Testis (tissue), 3 donors: ENCODE data around the gene FAM171A2. TPM values are rescaled to one million over a fixed set of nuclear protein-coding genes. Genes with fewer than 3 reads are reported as not detected.
"Not testable (repeated sequence)": the region's sequence is repeated elsewhere in the genome, so short reads cannot be mapped to it uniquely, and the experiment has no call there.

Experiments used
- DNase-seq: peaks from one replicate; pipeline ENCODE4 v3.0.0-alpha.2; 2019
- H3K27ac ChIP-seq, 2 donors: fragments of 200-600 bp; sonication (generic); one replicate each; pipeline ENCODE4 v1.5.1; 2019
- H3K27me3 ChIP-seq: fragments of 200-600 bp; sonication (generic); one replicate; pipeline ENCODE4 v1.5.1; 2019
- H3K36me3 ChIP-seq: fragments of 200-600 bp; sonication (generic); one replicate; pipeline ENCODE4 v1.5.1; 2017; ENCODE audit warnings: low read depth; ENCODE audit errors: missing control alignments
- H3K4me1 ChIP-seq: fragments of 200-600 bp; sonication (generic); one replicate; pipeline ENCODE4 v1.5.1; 2019
- H3K4me3 ChIP-seq, 2 donors: fragments of 200-600 bp; sonication (generic); one replicate each; pipeline ENCODE4 v1.5.1; 2017 to 2019
- H3K9me3 ChIP-seq: fragments of 200-600 bp; sonication (generic); one replicate; pipeline ENCODE4 v1.5.1; 2017
- CTCF ChIP-seq, 3 experiments: fragments of 450-650 bp in 2 of 3; fragments of 200-600 bp in 1 of 3; sonication (generic) in 1 of 3; IDR thresholded peaks; one replicate each; pipeline ENCODE4 v1.5.1; 2016 to 2019; ENCODE audit warnings: antibody characterized with exemption in 3 of 3, mild to moderate bottlenecking in 2 of 3, moderate library complexity in 1 of 3
- POLR2A ChIP-seq: fragments of 450-650 bp; IDR thresholded peaks from one replicate; pipeline ENCODE4 v1.6.1; 2017; ENCODE audit warnings: antibody characterized with exemption, mild to moderate bottlenecking, moderate library complexity
- WGBS, 2 donors: methylation state at CpG; one replicate each; pipeline ENCODE4 v1.1.5; 2018; 5-methylcytosine and 5-hydroxymethylcytosine counted together
- intact Hi-C: fragments of 100-400 bp; cut with DNase I; formaldehyde crosslinking; loops from one replicate; pipeline ENCODE4 v1.15.1; 2023; ENCODE audit warnings: low total_unique reads
- polyA plus RNA-seq: library from polyadenylated mRNA; stranded (reverse); fragments of 350-450 nt; fragmentation: Illumina TruSeq; extraction: RNeasy Lipid Tissue Mini Kit (QIAGEN cat#74804); gene quantifications from one replicate; pipeline ENCODE4 v1.2.3, GENCODE V29; 2014; ENCODE audit warnings: low read depth, low replicate concordance; ENCODE audit not compliant: insufficient read depth
- total RNA-seq, 2 donors: library from RNA; depleted of rRNA; stranded (reverse); fragments of >200 nt; gene quantifications; one replicate each; pipeline ENCODE4 v1.2.3, GENCODE V29; 2016

Gene FAM171A2
- total and polyA plus RNA-seq, 3 donors from 2014 or later, result 1.3 to 3.6 (median 2.0) TPM

GRCh38 chr17:44346064-44346844, 17.4 kb downstream of the FAM171A2 start:
- Histone ChIP-seq H3K4me1 (peaks cover 4% of the 10 kb centered on the region), H3K27me3 (no peaks in the 10 kb centered on the region), H3K36me3 (no peaks in the 10 kb centered on the region), H3K4me3 (peak overlapping the region; percentile 69 to 75), H3K27ac (peak overlapping the region in 1 of 2 donors; percentile 82), H3K9me3 (no peaks in the 10 kb centered on the region)
- WGBS, 2 donors, result 67 to 100% methylated on average over 3 to 13 of the region's 13 CpGs
- TF ChIP-seq CTCF (IDR thresholded peaks at IDR 0.05), result no peak
- TF ChIP-seq POLR2A, result no peak
- no peak for DNase-seq
- intact Hi-C loops, result no loop called here

- WGBS, 2 donors, result 1 to 2% methylated on average over 11 to 21 of the region's 21 CpGs
- Histone ChIP-seq H3K27ac (peak overlapping the region; percentile 12 to 82), H3K4me3 (peak overlapping the region; percentile 69 to 75), H3K9me3 (no peaks in the 10 kb centered on the region), H3K27me3 (no peaks in the 10 kb centered on the region), H3K4me1 (peaks cover 4% of the 10 kb centered on the region), H3K36me3 (no peaks in the 10 kb centered on the region)
- TF ChIP-seq CTCF (IDR thresholded peaks at IDR 0.05) (peak in 2 of 3 experiments; percentile 16 to 37), POLR2A (no peak)
- DNase-seq, result peak; percentile 60
- intact Hi-C loops, result no loop called here
These were observed 18.1 kb downstream of the FAM171A2 start for GRCh38 chr17:44345454-44346026.

- Histone ChIP-seq H3K4me3 (peak within 1 kb of the TSS; percentile 69 to 75), H3K36me3 (no peaks in the 10 kb centered on the region), H3K27me3 (no peaks in the 10 kb centered on the region), H3K9me3 (no peaks in the 10 kb centered on the region), H3K4me1 (peaks cover 4% of the 10 kb centered on the region), H3K27ac (peak within 1 kb of the TSS; percentile 12 to 82)
- intact Hi-C loops, result no loop called here
- TF ChIP-seq POLR2A (no peak), CTCF (IDR thresholded peaks at IDR 0.05) (no peak)
- WGBS, 2 donors, result 0% methylated on average over 26 of the region's 26 CpGs
- peak; percentile 99 for DNase-seq
These were observed 18.7 kb downstream of the FAM171A2 start, which contains the start of gene GRN for GRCh38 chr17:44344939-44345453. Gene GRN, plus strand, starts transcription at chr17:44345302. Its CDS starts 3,863 bp downstream, at chr17:44349165.

- TF ChIP-seq CTCF (IDR thresholded peaks at IDR 0.05) (no peak), POLR2A (no peak)
- Histone ChIP-seq H3K4me3 (no peak overlapping the region), H3K9me3 (no peaks in the 10 kb centered on the region), H3K27ac (no peak overlapping the region), H3K4me1 (peaks cover 4% of the 10 kb centered on the region), H3K36me3 (no peaks in the 10 kb centered on the region), H3K27me3 (no peaks in the 10 kb centered on the region)
- intact Hi-C loops, result no loop called here
- WGBS, 2 donors, result 64 to 71% methylated on average over 11 of the region's 11 CpGs
- DNase-seq, result no peak
These were observed 20.0 kb downstream of the FAM171A2 start for GRCh38 chr17:44343510-44344209.

- H3K36me3 ChIP-seq, H3K9me3 ChIP-seq, H3K27ac ChIP-seq, DNase-seq, H3K4me1 ChIP-seq, H3K4me3 ChIP-seq, intact Hi-C loops, H3K27me3 ChIP-seq: not testable (repeated sequence)
- 65 to 76% methylated on average over 5 of the region's 5 CpGs for WGBS, 2 donors
These were observed 23.1 kb downstream of the FAM171A2 start for GRCh38 chr17:44340553-44340952.
